ENCODE results near the gene NKTR.
"Not testable (repeated sequence)": the region's sequence is repeated elsewhere in the genome, so short reads cannot be mapped to it uniquely, and the experiment has no call there.

NKTR gene

GRCh38 chr3:42597098-42597497 lies 3.4 kb upstream of the NKTR start:
- not testable (repeated sequence) for FAIRE-seq

GRCh38 chr3:42600958-42601675 lies 631 bp downstream of the NKTR start:
- FAIRE-seq, result no peak

- FAIRE-seq, result no peak
These were observed 1.6 kb downstream of the NKTR start for GRCh38 chr3:42601896-42602581.

- FAIRE-seq, result no peak
These were observed 2.5 kb downstream of the NKTR start for GRCh38 chr3:42602961-42603360.

GRCh38 chr3:42605546-42606173 lies 5.2 kb downstream of the NKTR start:
- no peak for FAIRE-seq

- FAIRE-seq, result no peak
These were observed 8.1 kb downstream of the NKTR start for GRCh38 chr3:42608581-42608980.

GRCh38 chr3:42610976-42611375 lies 10.5 kb downstream of the NKTR start:
- no peak for FAIRE-seq

- FAIRE-seq, result no peak
These were observed 11.7 kb downstream of the NKTR start for GRCh38 chr3:42612217-42612616.

- FAIRE-seq, result no peak
These were observed 12.4 kb downstream of the NKTR start for GRCh38 chr3:42612928-42613327.

GRCh38 chr3:42613462-42613861 lies 13.0 kb downstream of the NKTR start:
- FAIRE-seq, result no peak

- no peak for FAIRE-seq
These were observed 31.1 kb downstream of the NKTR start for GRCh38 chr3:42631620-42632019.

- no peak for FAIRE-seq
These were observed 31.7 kb downstream of the NKTR start for GRCh38 chr3:42632146-42632545.

GRCh38 chr3:42633544-42633943 lies 33.1 kb downstream of the NKTR start:
- FAIRE-seq, result no peak

GRCh38 chr3:42635111-42635510 lies 34.6 kb downstream of the NKTR start:
- FAIRE-seq, result peak; percentile 53

GRCh38 chr3:42637001-42637400 lies 36.5 kb downstream of the NKTR start:
- FAIRE-seq, result no peak

- no peak for FAIRE-seq
These were observed 37.9 kb downstream of the NKTR start for GRCh38 chr3:42638339-42638842.

- no peak for FAIRE-seq
These were observed 38.7 kb downstream of the NKTR start for GRCh38 chr3:42639192-42639591.

GRCh38 chr3:42640129-42640528 lies 39.6 kb downstream of the NKTR start:
- no peak for FAIRE-seq

GRCh38 chr3:42640771-42641370 lies 40.4 kb downstream of the NKTR start:
- FAIRE-seq, result no peak

GRCh38 chr3:42647821-42648459 lies 47.5 kb downstream of the NKTR start:
- no peak for FAIRE-seq

GRCh38 chr3:42649006-42649405 lies 48.5 kb downstream of the NKTR start:
- no peak for FAIRE-seq

GRCh38 chr3:42649783-42650182 lies 49.3 kb downstream of the NKTR start:
- no peak for FAIRE-seq
